Transverse colon (tissue), 4 donors: ENCODE data around the gene FBH1. TPM values are rescaled to one million over a fixed set of nuclear protein-coding genes. Genes with fewer than 3 reads are reported as not detected.
A peak's percentile ranks its signal among the peaks of the same experiment; 100 is the strongest.

Experiments
- DNase-seq: peaks from one replicate; pipeline ENCODE4 v3.0.0-alpha.2; 2019
- H3K27ac ChIP-seq, 4 donors: fragments of 200-600 bp; sonication (generic); 2 replicates each; pipeline ENCODE4 v1.5.1; 2016 to 2018; ENCODE audit warnings: inconsistent platforms in 4 of 4
- H3K27me3 ChIP-seq: fragments of 200-600 bp; sonication (generic); 2 replicates; pipeline ENCODE4 v1.5.1; 2017; ENCODE audit warnings: inconsistent platforms
- H3K36me3 ChIP-seq, 4 donors: fragments of 200-600 bp; sonication (generic); 2 replicates each; pipeline ENCODE4 v1.5.1; 2017 to 2019; ENCODE audit warnings: inconsistent platforms in 4 of 4
- H3K4me1 ChIP-seq, 4 donors: fragments of 200-600 bp; sonication (generic); 2 replicates each; pipeline ENCODE4 v1.5.1; 2017 to 2020; ENCODE audit warnings: inconsistent platforms in 4 of 4
- H3K4me3 ChIP-seq, 4 donors: fragments of 200-600 bp; sonication (generic); 1 replicate in 1 of 4; 2 replicates in 3 of 4; pipeline versions ENCODE4 v1.5.1 to v1.6.1; 2017 to 2019; ENCODE audit warnings: inconsistent platforms in 4 of 4
- H3K9me3 ChIP-seq, 2 donors: fragments of 200-600 bp; sonication (generic); 2 replicates each; pipeline ENCODE4 v1.5.1; 2017 to 2019; ENCODE audit warnings: inconsistent platforms in 2 of 2
- CTCF ChIP-seq, 5 experiments: fragments of 200-600 bp in 3 of 5; fragments of 450-650 bp in 2 of 5; sonication (generic) in 3 of 5; IDR thresholded peaks; 1 replicate in 2 of 5; 2 replicates in 3 of 5; pipeline ENCODE4 v1.5.1; 2016 to 2017; ENCODE audit warnings: antibody characterized with exemption in 5 of 5, inconsistent platforms in 3 of 5, mild to moderate bottlenecking in 2 of 5, moderate library complexity in 1 of 5
- EP300 ChIP-seq: sonication (generic); formaldehyde crosslinking; IDR thresholded peaks from one replicate; pipeline ENCODE4 v1.6.1; 2017; ENCODE audit warnings: antibody characterized with exemption, low read depth
- POLR2A ChIP-seq: fragments of 450-650 bp; IDR thresholded peaks from one replicate; pipeline ENCODE4 v1.6.1; 2016; ENCODE audit warnings: antibody characterized with exemption, mild to moderate bottlenecking, moderate library complexity
- POLR2AphosphoS5 ChIP-seq, 3 donors: sonication (generic); formaldehyde crosslinking; IDR thresholded peaks; one replicate each; pipeline ENCODE4 v1.6.1; 2016; ENCODE audit warnings: antibody characterized with exemption in 3 of 3
- WGBS, 2 donors: methylation state at CpG; one replicate each; pipeline ENCODE4 v1.1.5; 2018; ENCODE audit warnings: low coverage in 1 of 2; 5-methylcytosine and 5-hydroxymethylcytosine counted together
- in situ Hi-C, 4 donors: fragments of 200-750 bp; cut with MboI; loops; one replicate each; pipeline versions ENCODE4 v1.15.0 to v1.15.1; 2017; ENCODE audit warnings: low sequenced_read_pairs in 3 of 4, low pct_ligation_motif_present in 1 of 4, low pct_unique_long_range_greater_than_20kb in 1 of 4
- intact Hi-C: fragments of 100-400 bp; cut with DNase I; formaldehyde crosslinking; loops from one replicate; pipeline ENCODE4 v1.15.1; 2023; ENCODE audit warnings: low total_unique reads
- total RNA-seq, 4 donors: library from RNA; depleted of rRNA; stranded (reverse); fragments of >200 nt; gene quantifications; one replicate each; pipeline ENCODE4 v1.1.0, GENCODE V29; 2016

FBH1 gene
- total RNA-seq, 4 donors from 2014 or later: 101 to 143 (median 120) TPM

GRCh38 chr10:5930272-5930671 lies 40.2 kb downstream of the FBH1 start:
- Histone ChIP-seq H3K27ac (no peak overlapping the region), H3K27me3 (no peaks in the 10 kb centered on the region), H3K4me3 (no peak overlapping the region), H3K9me3 (no peaks in the 10 kb centered on the region), H3K36me3 (peaks cover 0 to 53% (median 24%) of the 10 kb centered on the region in 4 donors), H3K4me1 (no peaks in the 10 kb centered on the region)
- in situ Hi-C loops (no loop called here), intact Hi-C loops (no loop called here)
- DNase-seq: no peak
- 80 to 94% methylated on average over 2 to 11 of the region's 11 CpGs for WGBS, 2 donors
- TF ChIP-seq POLR2AphosphoS5 (IDR thresholded peaks at IDR 0.05) (no peak), EP300 (no peak), CTCF (IDR thresholded peaks at IDR 0.05) (no peak), POLR2A (no peak)

GRCh38 chr10:5932345-5932744 lies 42.3 kb downstream of the FBH1 start:
- no peaks in the 10 kb centered on the region for H3K9me3 ChIP-seq
- H3K4me1 ChIP-seq: no peaks in the 10 kb centered on the region
- in situ Hi-C loops (no loop called here), intact Hi-C loops (no loop called here)
- no peak overlapping the region for H3K27ac ChIP-seq
- H3K27me3 ChIP-seq: no peaks in the 10 kb centered on the region
- 91 to 96% methylated on average over 5 of the region's 5 CpGs for WGBS, 2 donors
- no peak for DNase-seq
- H3K4me3 ChIP-seq: no peak overlapping the region
- peaks cover 0 to 51% (median 20%) of the 10 kb centered on the region in 4 donors for H3K36me3 ChIP-seq
- TF ChIP-seq POLR2A: no peak
- TF ChIP-seq POLR2AphosphoS5 (IDR thresholded peaks at IDR 0.05): peak in 2 of 3 donors; percentile 52 to 64

- 91 to 93% methylated on average over 13 to 14 of the region's 14 CpGs for WGBS, 2 donors
- H3K36me3 ChIP-seq: peaks cover 0 to 42% (median 18%) of the 10 kb centered on the region in 4 donors
- H3K4me1 ChIP-seq: no peaks in the 10 kb centered on the region
- TF ChIP-seq POLR2AphosphoS5 (IDR thresholded peaks at IDR 0.05): no peak
- no peak for TF ChIP-seq EP300
- no peak for TF ChIP-seq POLR2A
- no peak for TF ChIP-seq CTCF (IDR thresholded peaks at IDR 0.05)
- no peaks in the 10 kb centered on the region for H3K9me3 ChIP-seq
- intact Hi-C loops: no loop called here
- in situ Hi-C loops: no loop called here
- H3K27ac ChIP-seq: no peak overlapping the region
- no peak for DNase-seq
- H3K4me3 ChIP-seq: no peak overlapping the region
- H3K27me3 ChIP-seq: no peaks in the 10 kb centered on the region
Measured at GRCh38 chr10:5933909-5934546, 44.0 kb downstream of the FBH1 start.

GRCh38 chr10:5935628-5936027 lies 45.6 kb downstream of the FBH1 start:
- no peak for TF ChIP-seq EP300
- TF ChIP-seq CTCF (IDR thresholded peaks at IDR 0.05): no peak
- TF ChIP-seq POLR2A: no peak
- no peak for TF ChIP-seq POLR2AphosphoS5 (IDR thresholded peaks at IDR 0.05)
- Histone ChIP-seq H3K4me1 (no peaks in the 10 kb centered on the region), H3K27me3 (no peaks in the 10 kb centered on the region), H3K4me3 (no peak overlapping the region), H3K36me3 (peaks cover 0 to 34% (median 11%) of the 10 kb centered on the region in 4 donors), H3K27ac (no peak overlapping the region), H3K9me3 (no peaks in the 10 kb centered on the region)
- WGBS, 2 donors: 83 to 96% methylated on average over 4 to 10 of the region's 10 CpGs
- in situ Hi-C loops: no loop called here
- DNase-seq: no peak
- intact Hi-C loops: no loop called here

- Histone ChIP-seq H3K36me3 (peaks cover 0 to 28% (median 8%) of the 10 kb centered on the region in 4 donors), H3K4me3 (no peak overlapping the region), H3K4me1 (no peaks in the 10 kb centered on the region), H3K9me3 (no peaks in the 10 kb centered on the region), H3K27ac (no peak overlapping the region), H3K27me3 (no peaks in the 10 kb centered on the region)
- TF ChIP-seq CTCF (IDR thresholded peaks at IDR 0.05) (no peak), POLR2A (no peak), POLR2AphosphoS5 (IDR thresholded peaks at IDR 0.05) (no peak), EP300 (no peak)
- intact Hi-C loops (no loop called here), in situ Hi-C loops (no loop called here)
- no peak for DNase-seq
- WGBS, 2 donors: 97% methylated on average over 18 of the region's 18 CpGs; no CpG with 5 or more reads in 1 of the 2 donors
Measured at GRCh38 chr10:5937016-5937415, 47.0 kb downstream of the FBH1 start.
